OCI-LY7 (cell line): ENCODE results near the gene LRRC46. TPM values are rescaled to one million over a fixed set of nuclear protein-coding genes. Genes with fewer than 3 reads are reported as not detected.

Source experiments
- BruUV-seq: library from RNA; stranded (reverse); fragments of 400-500 nt; replicated peaks from 2 replicates; lab custom pipeline; 2021; lab: Mats Ljungman, UMichigan
- CTCF ChIA-PET: fragments of 300-600 bp; sonication (Branson Sonifier 250); formaldehyde crosslinking; loops from one replicate; lab custom pipeline; 2022; ENCODE audit warnings: antibody characterized with exemption; ENCODE audit not compliant: unreplicated experiment; lab: Charles Lee
- POLR2A ChIA-PET: fragments of 300-600 bp; sonication (Branson Sonifier 250); formaldehyde crosslinking; loops from one replicate; lab custom pipeline; 2022; ENCODE audit warnings: antibody characterized with exemption; lab: Charles Lee
- DNase-seq: peaks from one replicate; pipeline ENCODE4 v3.0.0-alpha.2; 2015; ENCODE audit warnings: low spot score
- H2AFZ ChIP-seq: fragments of 200-600 bp; sonication (generic), shearing (Covaris generic); 2 replicates; pipeline ENCODE4 v1.6.1; 2014; ENCODE audit warnings: mild to moderate bottlenecking, antibody characterized with exemption, low read length, moderate library complexity
- H3K27ac ChIP-seq: fragments of 200-600 bp; sonication (generic); 2 replicates; pipeline ENCODE4 v1.5.1; 2014; ENCODE audit warnings: mixed run types, low read depth, mild to moderate bottlenecking, moderate library complexity, low read length, inconsistent platforms; ENCODE audit not compliant: poor library complexity, severe bottlenecking
- H3K36me3 ChIP-seq: fragments of 200-600 bp; sonication (generic); 2 replicates; pipeline ENCODE4 v1.6.1; 2014; ENCODE audit warnings: mild to moderate bottlenecking, antibody characterized with exemption, low read length, moderate library complexity, mixed read lengths; ENCODE audit not compliant: insufficient read depth
- H3K4me1 ChIP-seq: fragments of 200-600 bp; sonication (generic); 2 replicates; pipeline ENCODE4 v1.5.1; 2014; ENCODE audit warnings: mild to moderate bottlenecking, low read length; ENCODE audit not compliant: insufficient read depth, poor library complexity, severe bottlenecking
- H3K4me2 ChIP-seq: fragments of 200-600 bp; sonication (generic); 2 replicates; pipeline ENCODE4 v1.6.1; 2014; ENCODE audit warnings: mild to moderate bottlenecking, low read length
- H3K4me3 ChIP-seq: fragments of 200-600 bp; sonication (generic); 2 replicates; pipeline ENCODE4 v1.5.1; 2014; ENCODE audit warnings: mild to moderate bottlenecking, low read depth, low read length; ENCODE audit not compliant: poor library complexity, severe bottlenecking
- H3K79me2 ChIP-seq: fragments of 200-600 bp; sonication (generic); 2 replicates; pipeline ENCODE4 v1.6.1; 2016; ENCODE audit warnings: low read depth, mild to moderate bottlenecking, low read length, moderate library complexity, mixed read lengths; ENCODE audit not compliant: insufficient read depth
- H3K9me2 ChIP-seq: fragments of 200-600 bp; sonication (generic); 2 replicates; pipeline ENCODE4 v1.6.1; 2016; ENCODE audit warnings: mild to moderate bottlenecking, low read length, mixed read lengths; ENCODE audit not compliant: insufficient read depth
- H3K9me3 ChIP-seq: fragments of 200-600 bp; sonication (generic); 2 replicates; pipeline ENCODE4 v1.6.1; 2014; ENCODE audit warnings: mild to moderate bottlenecking, mixed run types, low read length, mixed read lengths
- H4K20me1 ChIP-seq: fragments of 200-600 bp; sonication (generic); 2 replicates; pipeline ENCODE4 v1.6.1; 2014; ENCODE audit warnings: mild to moderate bottlenecking, antibody characterized with exemption, low read length, moderate library complexity, mixed read lengths; ENCODE audit not compliant: insufficient read depth
- EZH2phosphoT487 ChIP-seq: fragments of 200-600 bp; sonication (generic); IDR thresholded peaks from 2 replicates; pipeline ENCODE4 v1.6.1; 2018; ENCODE audit warnings: low read depth, borderline replicate concordance, mild to moderate bottlenecking, mixed run types, antibody characterized with exemption, low read length, moderate library complexity, mixed read lengths
- intact Hi-C: fragments of 100-400 bp; cut with micrococcal nuclease; formaldehyde crosslinking; loops from one replicate; pipeline ENCODE4 v1.10.0; 2022; ENCODE audit not compliant: unreplicated experiment
- total RNA-seq, 2 experiments: library from RNA; depleted of rRNA in 1 of 2; stranded (reverse); fragments of >200 nt in 1 of 2; shearing (Covaris generic) in 1 of 2; gene quantifications; 2 replicates each; pipeline ENCODE4 v1.2.3, GENCODE V29; 2014 to 2022
- TF ChIP-seq, protein P1 (sequence below): fragments of 200-600 bp; sonication (generic); conservative IDR thresholded peaks from 2 replicates; pipeline ENCODE4 v1.5.1; 2014; ENCODE audit warnings: mild to moderate bottlenecking, antibody characterized with exemption, low read length, moderate library complexity, mixed read lengths

LRRC46 gene
- total RNA-seq, 2 experiments from 2014 or later = 0.85 to 1.2 TPM

DNA sequence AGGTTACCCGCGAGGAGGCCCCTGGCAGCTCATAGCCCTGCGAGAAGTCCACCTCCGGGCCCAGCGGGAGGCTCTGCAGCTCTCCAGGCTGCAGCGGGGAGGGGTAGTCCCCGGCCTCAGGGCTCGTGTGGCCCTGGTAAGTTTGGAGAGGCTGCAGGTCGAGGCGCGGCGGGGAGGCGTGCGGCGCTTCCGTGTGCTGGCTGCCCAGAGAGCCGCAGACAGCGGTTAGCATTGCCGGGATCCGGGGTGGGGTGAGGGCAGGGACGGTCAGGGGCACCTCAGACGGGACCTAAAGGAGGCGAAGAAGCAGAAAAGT, 16.7 kb downstream of the LRRC46 start:
- ChIA-PET POLR2A (no interaction called here), CTCF (no interaction called here)
- DNase-seq = no peak
- Histone ChIP-seq H3K79me2 (no peaks in the 10 kb centered on the region), H3K4me2 (no peak overlapping the region), H4K20me1 (no peaks in the 10 kb centered on the region), H2AFZ (no peak overlapping the region), H3K9me3 (no peaks in the 10 kb centered on the region), H3K4me1 (peaks cover 14% of the 10 kb centered on the region), H3K27ac (no peak overlapping the region), H3K4me3 (no peak overlapping the region), H3K36me3 (no peaks in the 10 kb centered on the region), H3K9me2 (no peaks in the 10 kb centered on the region)
- BruUV-seq = no TSS peak
- TF ChIP-seq EZH2phosphoT487 = no peak
- TF ChIP-seq, protein P1, sequence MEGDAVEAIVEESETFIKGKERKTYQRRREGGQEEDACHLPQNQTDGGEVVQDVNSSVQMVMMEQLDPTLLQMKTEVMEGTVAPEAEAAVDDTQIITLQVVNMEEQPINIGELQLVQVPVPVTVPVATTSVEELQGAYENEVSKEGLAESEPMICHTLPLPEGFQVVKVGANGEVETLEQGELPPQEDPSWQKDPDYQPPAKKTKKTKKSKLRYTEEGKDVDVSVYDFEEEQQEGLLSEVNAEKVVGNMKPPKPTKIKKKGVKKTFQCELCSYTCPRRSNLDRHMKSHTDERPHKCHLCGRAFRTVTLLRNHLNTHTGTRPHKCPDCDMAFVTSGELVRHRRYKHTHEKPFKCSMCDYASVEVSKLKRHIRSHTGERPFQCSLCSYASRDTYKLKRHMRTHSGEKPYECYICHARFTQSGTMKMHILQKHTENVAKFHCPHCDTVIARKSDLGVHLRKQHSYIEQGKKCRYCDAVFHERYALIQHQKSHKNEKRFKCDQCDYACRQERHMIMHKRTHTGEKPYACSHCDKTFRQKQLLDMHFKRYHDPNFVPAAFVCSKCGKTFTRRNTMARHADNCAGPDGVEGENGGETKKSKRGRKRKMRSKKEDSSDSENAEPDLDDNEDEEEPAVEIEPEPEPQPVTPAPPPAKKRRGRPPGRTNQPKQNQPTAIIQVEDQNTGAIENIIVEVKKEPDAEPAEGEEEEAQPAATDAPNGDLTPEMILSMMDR = no peak
- intact Hi-C loops = no loop called here

DNA sequence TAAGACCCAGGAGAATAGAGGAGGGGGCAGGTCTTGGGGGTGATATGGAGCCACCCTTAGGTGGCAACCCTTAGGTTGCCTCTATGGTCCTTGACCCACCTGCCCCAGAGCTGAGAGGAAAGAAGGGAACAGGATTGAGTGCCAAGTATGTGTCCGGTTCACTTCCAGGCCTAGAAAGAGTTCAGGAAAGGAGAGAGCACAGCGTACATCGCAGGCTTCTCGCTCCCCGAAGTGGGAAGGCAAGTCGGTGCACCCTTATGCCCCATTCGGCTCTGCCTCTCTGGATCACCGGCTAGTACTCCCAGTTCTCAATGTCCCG, 18.9 kb downstream of the LRRC46 start:
- Histone ChIP-seq H3K79me2 (no peaks in the 10 kb centered on the region), H3K27ac (no peak overlapping the region), H3K4me2 (no peak overlapping the region), H3K4me3 (no peak overlapping the region), H3K9me2 (no peaks in the 10 kb centered on the region), H3K9me3 (no peaks in the 10 kb centered on the region), H2AFZ (no peak overlapping the region), H4K20me1 (no peaks in the 10 kb centered on the region), H3K4me1 (no peaks in the 10 kb centered on the region), H3K36me3 (no peaks in the 10 kb centered on the region)
- DNase-seq = no peak
- CTCF ChIA-PET = no interaction called here
- intact Hi-C loops = no loop called here
- TF ChIP-seq EZH2phosphoT487 = no peak
- TF ChIP-seq, protein P1 = no peak
- no TSS peak for BruUV-seq
- POLR2A ChIA-PET = no interaction called here

GRCh38 chr17:47850692-47851573, 19.5 kb downstream of the LRRC46 start, which contains the start of gene SP6:
Gene SP6 (minus strand): TSS chr17:47851163. CDS start chr17:47848429, 2,734 bp downstream.
- Histone ChIP-seq H3K9me3 (no peaks in the 10 kb centered on the region), H3K9me2 (no peaks in the 10 kb centered on the region), H3K4me2 (no peak within 1 kb of the TSS), H3K4me3 (no peak within 1 kb of the TSS), H3K27ac (no peak within 1 kb of the TSS), H4K20me1 (no peaks in the 10 kb centered on the region), H3K4me1 (no peaks in the 10 kb centered on the region), H2AFZ (no peak within 1 kb of the TSS), H3K79me2 (no peaks in the 10 kb centered on the region), H3K36me3 (no peaks in the 10 kb centered on the region)
- ChIA-PET CTCF (no interaction called here), POLR2A (no interaction called here)
- intact Hi-C loops = no loop called here
- DNase-seq = no peak
- TF ChIP-seq EZH2phosphoT487 = no peak
- TF ChIP-seq, protein P1 = no peak
- no TSS peak for BruUV-seq
